Keratinocyte (primary cell): ENCODE measurements around the gene LDLRAD4. TPM values are rescaled to one million over a fixed set of nuclear protein-coding genes. Genes with fewer than 3 reads are reported as not detected.

Source experiments
- DNase-seq: peaks from one replicate; pipeline ENCODE4 v3.0.0-alpha.2; 2011; ENCODE audit warnings: low read depth, missing footprints, low spot score
- FAIRE-seq: peaks from 2 replicates; lab custom pipeline; 2011; peaks lifted over from hg19 to GRCh38; lab: Jason Lieb, UNC
- H2AFZ ChIP-seq: 2 replicates; pipeline ENCODE4 v1.6.0; 2012; ENCODE audit warnings: low read length, control low read depth, inconsistent platforms; ENCODE audit not compliant: control insufficient read depth
- H3K27ac ChIP-seq: 2 replicates; pipeline ENCODE4 v1.5.1; 2011; ENCODE audit warnings: low read length; ENCODE audit not compliant: control insufficient read depth, insufficient read depth
- H3K27me3 ChIP-seq: 3 replicates; pipeline ENCODE4 v1.6.0; 2011; ENCODE audit warnings: low read length; ENCODE audit not compliant: control insufficient read depth, insufficient read depth; ENCODE audit errors: extremely low read depth
- H3K36me3 ChIP-seq, 2 experiments: 2 replicates in 1 of 2; 3 replicates in 1 of 2; pipeline ENCODE4 v1.5.1; 2011; ENCODE audit warnings: low read length in 2 of 2, mild to moderate bottlenecking in 1 of 2; ENCODE audit not compliant: control insufficient read depth in 2 of 2, insufficient read depth in 2 of 2; ENCODE audit errors: extremely low read depth in 1 of 2
- H3K4me1 ChIP-seq: 3 replicates; pipeline ENCODE4 v1.5.1; 2011; ENCODE audit warnings: low read length; ENCODE audit not compliant: control insufficient read depth, insufficient read depth; ENCODE audit errors: extremely low read depth
- H3K4me2 ChIP-seq: 3 replicates; pipeline ENCODE4 v1.6.0; 2011; ENCODE audit warnings: low read depth, low read length; ENCODE audit not compliant: control insufficient read depth, insufficient read depth; ENCODE audit errors: extremely low read depth
- H3K4me3 ChIP-seq, 3 experiments: fragments of 200-600 bp in 1 of 3; sonication (generic) in 1 of 3; 2 replicates in 2 of 3; 3 replicates in 1 of 3; pipeline ENCODE4 v1.5.1; 2011 to 2016; ENCODE audit warnings: low read length in 3 of 3, mild to moderate bottlenecking in 3 of 3, control low read depth in 2 of 3, inconsistent platforms in 1 of 3, low read depth in 1 of 3, mixed read lengths in 1 of 3, mixed run types in 1 of 3, moderate library complexity in 1 of 3; ENCODE audit not compliant: control insufficient read depth in 2 of 3, insufficient read depth in 2 of 3; ENCODE audit errors: extremely low read depth in 1 of 3
- H3K79me2 ChIP-seq: 2 replicates; pipeline ENCODE4 v1.6.0; 2012; ENCODE audit warnings: low read length; ENCODE audit not compliant: control insufficient read depth, insufficient read depth
- H3K9ac ChIP-seq: 3 replicates; pipeline ENCODE4 v1.6.0; 2011; ENCODE audit warnings: low read length; ENCODE audit not compliant: control insufficient read depth, insufficient read depth; ENCODE audit errors: extremely low read depth
- H3K9me1 ChIP-seq: 3 replicates; pipeline ENCODE4 v1.6.0; 2011; ENCODE audit warnings: low read length; ENCODE audit not compliant: control insufficient read depth, insufficient read depth; ENCODE audit errors: extremely low read depth
- H3K9me3 ChIP-seq: 2 replicates; pipeline ENCODE4 v1.5.1; 2012; ENCODE audit warnings: low read depth, low read length; ENCODE audit not compliant: control insufficient read depth
- H4K20me1 ChIP-seq: 3 replicates; pipeline ENCODE4 v1.6.0; 2011; ENCODE audit warnings: low read length; ENCODE audit not compliant: control insufficient read depth, insufficient read depth; ENCODE audit errors: extremely low read depth
- EZH2 ChIP-seq: IDR thresholded peaks from one replicate; pipeline ENCODE4 v1.6.1; 2012; ENCODE audit warnings: inconsistent platforms, mild to moderate bottlenecking, low read length, moderate library complexity
- dilution Hi-C: fragments of 300-500 bp; cut with MboI; formaldehyde crosslinking; loops from one replicate; pipeline ENCODE4 v1.7.0; 2020; ENCODE audit warnings: low sequenced_read_pairs; ENCODE audit not compliant: extremely low pct_ligation_motif_present
- polyA plus RNA-seq, 5 experiments: library from polyadenylated mRNA; depleted of rRNA in 3 of 5; stranded (reverse) in 3 of 5; stranded (forward) in 1 of 5; unstranded in 1 of 5; fragments of >200 nt; gene quantifications; 1 replicate in 1 of 5; 2 replicates in 3 of 5; 3 replicates in 1 of 5; pipeline versions ENCODE4 v1.2.1 to v1.2.3, GENCODE V29; 2011 to 2012; ENCODE audit warnings: missing spikeins in 2 of 5, low read depth in 1 of 5, low replicate concordance in 1 of 5
- TF ChIP-seq, protein P1 (sequence below), 3 experiments: IDR thresholded peaks in 1 of 3; conservative IDR thresholded peaks in 1 of 3; optimal IDR thresholded peaks in 1 of 3; 2 replicates in 2 of 3; 3 replicates in 1 of 3; pipeline versions ENCODE3 to v1.5.1; 2011; ENCODE audit warnings: low read length in 3 of 3, mild to moderate bottlenecking in 3 of 3, moderate library complexity in 2 of 3, control low read depth in 1 of 3, inconsistent platforms in 1 of 3; ENCODE audit not compliant: insufficient read depth in 2 of 3; ENCODE audit errors: extremely low read depth in 1 of 3

The LDLRAD4 gene
- polyA plus RNA-seq, 1 donor (not counting 4 experiments of a cell fraction or from before 2014, with no cell fraction given): not detected

DNA sequence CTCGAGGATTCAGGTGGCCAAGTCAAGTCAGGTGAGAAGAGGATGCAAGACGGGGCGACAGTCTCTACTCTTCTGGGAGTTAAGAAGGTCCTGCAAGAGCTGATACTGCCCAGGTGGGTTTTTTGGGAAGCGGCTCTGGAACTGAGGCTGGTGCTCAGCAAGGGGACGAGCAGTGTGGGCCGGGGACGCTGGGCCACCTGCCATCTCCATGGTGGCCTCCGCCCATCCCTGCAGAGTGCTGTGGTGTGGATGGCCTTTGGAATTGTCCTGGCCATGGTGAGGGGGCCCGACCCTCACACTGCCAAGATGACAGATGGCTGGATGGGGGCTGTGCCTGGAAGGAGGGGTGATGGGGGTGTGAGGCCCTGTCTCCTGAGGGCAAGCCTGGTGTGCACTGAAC lies 34.2 kb upstream of the LDLRAD4 start:
- Histone ChIP-seq H3K9me1 (no peaks in the 10 kb centered on the region), H4K20me1 (no peaks in the 10 kb centered on the region), H3K36me3 (no peaks in the 10 kb centered on the region), H3K79me2 (no peaks in the 10 kb centered on the region), H3K4me2 (no peak overlapping the region), H3K27me3 (peaks cover 4% of the 10 kb centered on the region), H3K9me3 (no peaks in the 10 kb centered on the region), H2AFZ (no peak overlapping the region), H3K27ac (no peak overlapping the region), H3K4me1 (no peaks in the 10 kb centered on the region), H3K9ac (no peak overlapping the region), H3K4me3 (no peak overlapping the region)
- no peak for FAIRE-seq
- dilution Hi-C loops: no loop called here
- DNase-seq: no peak
- TF ChIP-seq, protein P1, sequence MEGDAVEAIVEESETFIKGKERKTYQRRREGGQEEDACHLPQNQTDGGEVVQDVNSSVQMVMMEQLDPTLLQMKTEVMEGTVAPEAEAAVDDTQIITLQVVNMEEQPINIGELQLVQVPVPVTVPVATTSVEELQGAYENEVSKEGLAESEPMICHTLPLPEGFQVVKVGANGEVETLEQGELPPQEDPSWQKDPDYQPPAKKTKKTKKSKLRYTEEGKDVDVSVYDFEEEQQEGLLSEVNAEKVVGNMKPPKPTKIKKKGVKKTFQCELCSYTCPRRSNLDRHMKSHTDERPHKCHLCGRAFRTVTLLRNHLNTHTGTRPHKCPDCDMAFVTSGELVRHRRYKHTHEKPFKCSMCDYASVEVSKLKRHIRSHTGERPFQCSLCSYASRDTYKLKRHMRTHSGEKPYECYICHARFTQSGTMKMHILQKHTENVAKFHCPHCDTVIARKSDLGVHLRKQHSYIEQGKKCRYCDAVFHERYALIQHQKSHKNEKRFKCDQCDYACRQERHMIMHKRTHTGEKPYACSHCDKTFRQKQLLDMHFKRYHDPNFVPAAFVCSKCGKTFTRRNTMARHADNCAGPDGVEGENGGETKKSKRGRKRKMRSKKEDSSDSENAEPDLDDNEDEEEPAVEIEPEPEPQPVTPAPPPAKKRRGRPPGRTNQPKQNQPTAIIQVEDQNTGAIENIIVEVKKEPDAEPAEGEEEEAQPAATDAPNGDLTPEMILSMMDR (optimal IDR thresholded peaks at IDR 0.05 in 1 of 3, IDR thresholded peaks at IDR 0.05 in 1 of 3, conservative IDR thresholded peaks at IDR 0.05 in 1 of 3; ENCODE audit: extremely low read depth in 1 of 3, insufficient read depth in 2 of 3, low read length in 3 of 3): no peak
- TF ChIP-seq EZH2: no peak

DNA sequence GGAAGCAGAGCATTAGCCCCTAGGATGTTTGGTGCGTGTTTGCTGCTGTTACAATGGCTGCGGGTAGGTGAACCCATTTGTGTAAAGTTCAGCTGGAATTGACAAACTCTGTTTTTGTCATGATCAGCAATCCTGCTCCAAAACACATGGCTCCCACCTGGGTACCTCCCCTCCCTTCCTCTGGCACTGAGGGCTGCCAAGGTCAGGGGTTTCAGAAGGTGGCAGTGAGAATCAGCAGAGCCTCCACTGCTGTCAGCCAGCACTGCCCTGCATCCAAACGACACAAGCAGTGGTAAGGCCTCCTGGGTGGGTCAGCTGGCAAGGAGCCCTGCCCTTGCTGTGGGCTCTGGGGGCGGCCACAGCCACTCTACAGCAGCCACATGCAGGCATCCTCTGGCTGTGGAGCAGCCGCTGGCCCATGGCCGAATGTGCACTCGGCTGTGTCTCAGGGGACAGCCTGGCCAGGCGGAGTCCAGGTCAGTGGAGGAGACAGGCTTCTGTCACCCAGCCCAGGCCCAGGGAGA lies 32.8 kb upstream of the LDLRAD4 start:
- Histone ChIP-seq H3K36me3 (no peaks in the 10 kb centered on the region), H3K4me3 (no peak overlapping the region), H3K27me3 (peaks cover 4% of the 10 kb centered on the region), H3K27ac (no peak overlapping the region), H3K4me1 (no peaks in the 10 kb centered on the region), H3K9me3 (no peaks in the 10 kb centered on the region), H3K9ac (no peak overlapping the region), H3K4me2 (no peak overlapping the region), H2AFZ (no peak overlapping the region), H4K20me1 (no peaks in the 10 kb centered on the region), H3K9me1 (no peaks in the 10 kb centered on the region), H3K79me2 (no peaks in the 10 kb centered on the region)
- FAIRE-seq (no peak), DNase-seq (no peak)
- dilution Hi-C loops: no loop called here
- TF ChIP-seq, protein P1 (optimal IDR thresholded peaks at IDR 0.05 in 1 of 3, IDR thresholded peaks at IDR 0.05 in 1 of 3, conservative IDR thresholded peaks at IDR 0.05 in 1 of 3; ENCODE audit: extremely low read depth in 1 of 3, insufficient read depth in 2 of 3, low read length in 3 of 3): no peak
- TF ChIP-seq EZH2: no peak
